Measurements from ENCODE around the gene FAM184A.
"Not testable (repeated sequence)": the region's sequence is repeated elsewhere in the genome, so short reads cannot be mapped to it uniquely, and the experiment has no call there.

FAM184A gene

DNA sequence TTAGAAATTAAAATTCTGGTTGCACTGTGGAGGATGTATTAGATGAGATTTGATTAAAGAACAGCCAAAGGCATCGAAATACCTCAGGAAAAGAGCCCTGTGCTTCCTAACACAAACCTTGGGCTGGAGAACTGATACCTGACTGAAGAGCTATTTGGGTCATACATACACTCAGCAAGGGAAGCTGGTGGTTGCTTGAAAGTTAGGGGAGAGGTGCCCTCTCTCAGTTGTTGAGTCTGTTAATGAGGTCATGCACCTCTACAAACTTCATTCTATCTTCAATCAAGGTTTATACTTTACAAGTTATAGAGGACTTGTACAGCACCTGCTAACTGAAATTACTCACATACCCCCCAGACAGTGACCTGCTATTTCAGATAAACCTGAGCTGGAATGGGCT lies 25.5 kb downstream of the FAM184A start:
- no peak for DNase-seq

DNA sequence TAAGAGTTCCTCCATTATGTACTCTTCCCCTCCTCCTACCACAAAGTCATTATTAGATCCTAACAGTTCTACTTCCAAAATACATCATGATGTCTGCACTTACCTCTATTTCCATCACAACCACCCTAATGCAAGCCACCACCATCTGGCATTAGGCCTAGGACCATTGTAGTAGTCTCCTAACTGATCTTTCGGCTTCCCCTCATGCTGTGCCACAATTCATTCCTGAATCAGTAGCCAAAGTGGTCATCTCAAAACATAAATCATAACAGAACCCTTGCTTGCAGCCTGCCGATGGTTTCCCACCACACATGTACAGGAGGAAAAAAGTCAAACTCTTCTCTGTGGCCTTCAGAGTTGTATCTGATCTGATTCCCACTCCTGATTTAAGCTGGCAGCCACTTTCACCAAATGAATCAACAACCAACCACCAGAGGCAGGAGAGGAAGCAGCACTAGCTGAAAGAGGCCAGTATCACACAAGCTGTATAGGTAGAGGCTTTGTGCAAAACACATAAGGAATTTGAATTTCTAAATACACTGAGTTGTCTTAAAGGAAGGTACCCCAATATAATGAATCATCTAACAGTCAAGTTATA lies 26.1 kb downstream of the FAM184A start:
- DNase-seq = no peak

DNA sequence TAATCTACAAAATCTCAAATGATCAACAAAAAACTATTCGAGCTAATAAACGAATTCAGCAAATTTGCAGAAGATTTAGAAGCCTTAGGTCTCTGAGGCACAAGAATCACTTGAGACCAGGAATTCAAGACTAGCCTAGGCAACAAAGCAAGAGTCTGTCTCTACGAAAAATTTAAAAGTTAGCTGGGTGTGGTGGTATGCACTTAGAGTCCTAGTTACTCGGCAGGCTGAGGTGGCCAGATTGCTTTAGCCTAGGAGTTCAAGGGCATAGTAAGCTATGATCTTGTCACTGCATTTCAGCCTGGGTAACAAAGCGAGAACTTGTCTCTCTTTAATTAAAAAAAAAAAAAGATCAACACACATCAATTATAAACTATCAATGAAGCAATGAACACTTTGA lies 34.2 kb downstream of the FAM184A start:
- no peak for DNase-seq

DNA sequence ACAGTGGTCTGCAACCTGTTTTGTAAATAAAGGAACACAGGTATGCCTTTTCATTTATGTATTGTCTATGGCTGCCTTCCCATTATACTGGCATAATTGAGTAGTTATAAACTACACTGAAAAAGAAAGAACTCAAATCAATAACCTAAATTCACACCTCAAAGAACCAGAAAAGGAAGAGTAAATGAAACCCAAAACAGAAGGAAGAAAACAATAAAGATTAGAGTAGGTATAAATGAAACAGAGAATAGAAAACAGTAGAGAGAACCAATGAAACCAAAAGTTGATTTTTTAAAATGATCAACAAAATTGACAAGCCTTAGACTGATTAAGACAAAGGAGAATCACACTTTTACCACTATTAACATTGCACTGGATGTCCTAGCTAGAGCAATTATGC lies 34.7 kb downstream of the FAM184A start:
- no peak for DNase-seq

DNA sequence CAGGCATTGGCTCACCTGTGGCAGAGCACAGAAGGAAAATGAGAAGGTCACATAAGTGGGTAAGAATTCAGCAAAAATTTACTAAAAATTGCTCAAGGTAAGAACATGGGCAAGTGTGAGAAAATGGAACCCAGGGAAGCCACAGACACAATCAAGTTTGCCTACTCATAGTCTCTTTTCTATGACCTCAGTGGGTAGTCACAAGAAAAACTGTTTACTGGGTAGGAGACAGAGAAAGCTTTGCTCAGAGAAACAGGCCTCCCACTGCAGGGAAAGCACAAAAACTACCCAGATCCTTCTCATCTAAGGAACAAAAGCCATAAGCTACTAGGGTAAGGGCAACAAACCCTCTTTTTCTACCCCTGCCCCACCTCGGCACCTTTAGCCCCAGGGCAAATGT lies 35.2 kb downstream of the FAM184A start:
- DNase-seq = no peak

DNA sequence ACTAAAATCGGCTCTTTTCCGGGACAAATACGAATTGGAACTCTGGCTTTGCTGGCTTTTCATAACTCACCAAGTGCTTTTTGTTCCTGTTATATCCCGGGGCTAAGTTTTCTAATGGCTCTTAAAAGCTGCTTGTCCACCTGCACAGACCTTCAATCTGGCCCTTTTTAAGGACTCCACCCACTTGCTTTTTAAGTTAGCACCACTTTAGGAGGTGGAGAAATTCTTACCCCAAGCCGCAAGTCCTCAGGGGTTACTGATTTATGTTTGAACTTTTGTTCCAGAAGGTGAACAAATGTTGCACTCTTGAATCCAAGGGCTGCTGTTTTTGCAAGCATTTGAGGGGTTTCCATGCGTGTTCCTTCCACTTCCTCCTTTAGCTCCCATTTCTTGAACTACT lies 37.8 kb downstream of the FAM184A start:
- no peak for DNase-seq

DNA sequence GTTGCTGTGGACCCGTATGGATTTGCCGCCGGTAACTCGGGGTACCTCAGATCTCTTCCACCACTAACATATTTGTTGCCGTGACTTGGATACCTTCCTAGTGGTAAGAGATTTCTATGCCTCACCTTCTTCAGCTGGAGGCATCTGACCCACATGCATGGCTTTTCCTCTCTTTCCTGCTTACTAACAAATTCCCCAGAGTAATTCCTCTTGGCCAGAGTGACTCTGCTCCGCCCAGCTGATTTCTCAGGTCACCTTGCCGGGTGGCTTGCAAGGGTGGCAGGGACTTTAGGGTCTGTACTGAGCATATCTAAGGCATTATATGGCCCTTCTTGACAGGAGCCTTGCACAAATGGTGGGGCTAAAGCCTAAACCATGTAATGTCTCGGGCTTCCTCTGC lies 38.2 kb downstream of the FAM184A start:
- DNase-seq = no peak

DNA sequence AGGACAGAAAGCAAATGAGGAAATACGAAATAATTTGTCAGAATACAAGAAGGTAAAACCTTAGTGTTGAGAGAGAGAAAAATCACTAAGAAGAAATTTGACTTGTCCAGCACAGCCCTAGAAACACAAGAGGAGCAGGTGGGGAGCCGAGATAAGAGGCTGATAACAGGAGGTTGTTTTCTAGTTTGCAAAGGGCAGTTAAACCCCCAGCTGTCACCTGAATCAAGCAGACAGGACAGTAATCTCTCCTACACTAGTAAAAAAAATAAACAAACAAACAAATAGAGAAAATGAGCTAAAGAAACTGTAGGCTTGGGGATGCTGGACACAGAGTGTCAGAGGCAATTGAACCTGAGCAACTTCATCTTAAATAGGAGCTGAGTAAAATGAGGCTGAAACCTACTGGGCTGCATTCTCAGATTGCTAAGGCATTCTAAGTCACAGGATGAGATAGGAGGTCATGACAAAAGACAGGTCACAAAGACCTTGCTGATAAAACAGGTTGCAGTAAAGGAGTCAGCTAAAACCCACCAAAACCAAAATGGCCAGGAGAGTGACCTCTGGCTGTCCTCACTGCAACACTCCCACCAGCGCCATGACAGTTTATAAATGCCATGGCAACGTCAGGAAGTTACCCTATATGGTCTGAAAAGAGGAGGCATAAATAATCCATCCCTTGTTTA lies 40.4 kb downstream of the FAM184A start:
- DNase-seq = no peak

DNA sequence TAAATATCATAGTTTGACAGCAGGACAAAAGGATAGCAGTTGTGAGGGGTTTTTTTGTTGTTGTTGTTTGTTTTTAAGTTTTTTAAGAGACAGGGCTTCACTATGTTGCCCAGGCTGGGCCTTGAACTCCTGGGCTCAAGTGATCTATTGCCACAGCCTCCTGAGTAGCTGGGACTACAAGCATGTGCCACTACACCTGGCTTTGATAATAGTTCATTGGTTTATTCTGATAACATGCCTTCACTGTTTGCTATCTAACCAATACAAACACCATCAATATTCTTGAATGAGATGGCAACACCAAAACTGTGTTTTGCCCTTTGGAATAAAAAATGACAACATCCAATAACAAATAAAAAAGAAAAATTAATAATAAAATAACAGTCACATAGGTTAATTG lies 41.2 kb downstream of the FAM184A start:
- no peak for DNase-seq

DNA sequence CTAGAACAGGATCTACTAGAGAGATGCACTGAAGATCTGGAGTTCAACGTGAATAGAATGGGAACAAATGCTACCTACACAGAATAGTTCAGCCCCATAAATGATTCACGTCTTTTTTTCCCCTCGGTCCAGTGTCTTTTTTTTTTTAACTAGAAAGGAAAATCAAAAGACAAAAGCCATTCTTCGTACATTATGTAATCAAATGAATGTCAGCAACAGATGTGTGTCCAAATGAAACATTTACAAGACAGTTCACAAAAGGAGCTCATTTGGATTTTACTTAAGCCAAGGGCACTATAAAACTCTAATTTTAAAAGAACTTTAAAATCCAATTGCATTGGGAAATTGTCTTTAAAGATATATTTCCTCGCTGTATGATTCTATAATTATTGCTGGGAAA lies 42.4 kb downstream of the FAM184A start:
- no peak for DNase-seq

DNA sequence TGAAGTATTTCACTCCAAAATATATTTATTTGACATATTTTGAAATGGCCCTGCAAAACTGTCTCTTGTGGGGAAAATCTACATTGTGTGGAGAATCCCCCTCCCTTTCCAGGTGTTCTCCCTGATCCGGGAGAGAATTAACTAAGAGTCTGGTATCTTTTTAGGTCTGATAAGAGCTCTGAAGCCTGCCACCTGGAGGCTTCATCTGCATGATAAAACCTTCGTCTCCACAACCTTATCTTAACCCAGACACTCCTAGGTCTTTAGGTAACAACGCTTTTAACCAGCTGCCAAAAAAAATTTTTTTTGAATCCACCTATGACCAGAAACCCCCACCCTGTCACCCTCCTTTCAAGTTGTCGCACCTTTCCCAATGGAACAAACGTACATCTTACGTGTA lies 43.0 kb downstream of the FAM184A start:
- DNase-seq = no peak

DNA sequence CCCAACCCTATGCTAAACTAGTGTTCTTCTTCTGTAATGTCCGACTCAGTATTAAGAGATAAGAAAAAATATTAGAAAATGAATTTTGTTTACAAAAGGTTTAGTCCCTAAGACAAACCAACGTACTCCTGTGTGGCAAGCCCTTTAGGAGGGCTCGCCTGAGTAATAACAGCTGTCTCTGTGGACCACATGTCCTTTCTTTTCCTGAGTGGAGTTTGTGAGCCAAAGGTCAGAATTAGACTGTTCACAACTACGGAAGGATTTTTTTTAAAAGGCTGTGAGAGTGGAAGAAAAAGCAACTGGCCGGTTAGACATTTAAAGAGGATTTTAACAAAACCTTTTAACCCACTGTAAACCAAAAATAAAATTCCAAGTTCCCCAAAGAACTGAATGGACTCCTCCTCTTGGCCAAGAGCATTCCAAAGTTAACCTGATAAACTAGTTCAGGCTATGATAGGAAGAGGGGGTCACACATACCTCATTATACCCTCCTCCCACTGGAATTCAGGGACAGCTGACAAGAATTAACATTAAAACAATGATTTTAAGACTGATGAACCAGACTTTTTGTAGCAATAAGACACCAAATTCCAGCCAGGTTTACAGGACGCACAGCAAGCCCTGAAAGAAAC lies 43.5 kb downstream of the FAM184A start:
- DNase-seq = no peak

DNA sequence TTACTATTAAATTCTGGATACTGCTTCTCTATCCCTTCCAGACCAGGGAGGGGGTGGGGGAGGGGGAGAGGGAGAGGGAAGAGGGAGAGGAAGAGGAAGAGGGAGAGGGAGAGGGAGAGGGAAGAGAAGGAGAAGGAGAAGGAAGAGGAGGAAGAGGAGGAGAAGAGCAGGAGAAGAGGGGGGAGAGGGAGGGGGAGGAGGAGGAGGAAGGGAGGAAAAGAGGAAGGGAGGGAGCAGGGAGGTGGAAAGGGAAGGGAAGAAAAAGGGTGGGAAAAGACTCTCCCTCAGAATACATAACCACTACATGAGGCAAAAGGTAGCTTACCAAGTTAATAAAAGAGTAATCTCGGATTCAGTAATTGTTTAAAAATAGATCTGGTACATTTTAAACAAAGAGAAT lies 46.0 kb downstream of the FAM184A start:
- DNase-seq = no peak

DNA sequence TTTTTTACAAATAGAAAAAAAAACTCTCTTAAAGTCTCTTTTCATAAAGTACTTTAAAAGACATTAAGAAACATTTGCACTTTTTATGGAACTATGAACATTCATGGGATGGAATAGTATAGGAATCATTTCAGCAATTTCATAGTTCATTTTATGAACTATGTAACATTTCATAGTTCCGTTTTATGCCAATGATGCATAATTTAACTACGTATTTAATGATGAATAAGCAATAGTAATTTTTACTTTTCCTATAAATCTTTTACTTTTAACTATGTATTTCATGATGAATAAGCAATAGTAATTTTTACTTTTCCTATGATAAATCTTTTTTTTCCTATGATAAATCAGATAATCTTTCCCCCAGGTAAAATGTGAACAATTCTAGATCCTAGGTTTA lies 47.7 kb downstream of the FAM184A start:
- DNase-seq = no peak

DNA sequence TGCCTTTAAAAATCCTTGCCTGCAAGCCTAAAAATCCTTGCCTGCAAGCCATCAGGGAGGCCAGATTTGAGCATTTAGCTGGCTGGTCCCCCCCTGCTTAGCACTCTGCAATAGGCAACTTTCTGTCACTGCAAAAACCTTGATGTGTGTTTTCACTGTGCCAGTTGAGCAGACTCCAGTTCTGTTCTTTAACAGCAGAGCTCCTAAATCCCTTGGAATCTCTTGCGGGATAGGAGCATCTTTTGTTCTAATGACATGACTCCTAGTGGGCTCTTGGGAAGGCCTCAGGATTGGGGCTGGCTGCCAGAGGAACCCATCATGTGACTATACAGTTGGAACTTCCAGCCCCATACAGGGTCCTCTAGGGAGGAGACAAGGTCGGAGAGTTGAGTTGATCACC lies 50.4 kb downstream of the FAM184A start:
- no peak for DNase-seq

DNA sequence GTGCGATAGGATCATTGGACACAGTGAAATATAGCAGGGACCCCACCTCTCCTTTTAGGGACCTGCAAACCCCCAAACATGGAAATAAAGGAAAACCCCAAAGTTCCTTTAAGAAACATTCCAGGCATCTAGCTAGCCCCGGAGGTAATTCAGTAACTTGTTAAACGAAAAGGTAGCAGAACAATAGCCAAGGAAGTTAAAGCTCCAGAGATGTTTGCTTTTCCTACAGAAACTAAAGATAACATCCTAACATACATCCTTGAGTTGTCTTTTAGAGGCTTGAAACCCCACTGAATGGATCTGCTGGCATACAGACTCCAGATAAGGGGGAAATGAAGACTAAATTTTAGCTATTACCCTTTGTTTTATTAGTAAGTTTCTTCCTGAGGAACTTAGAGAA lies 51.0 kb downstream of the FAM184A start:
- DNase-seq = no peak

DNA sequence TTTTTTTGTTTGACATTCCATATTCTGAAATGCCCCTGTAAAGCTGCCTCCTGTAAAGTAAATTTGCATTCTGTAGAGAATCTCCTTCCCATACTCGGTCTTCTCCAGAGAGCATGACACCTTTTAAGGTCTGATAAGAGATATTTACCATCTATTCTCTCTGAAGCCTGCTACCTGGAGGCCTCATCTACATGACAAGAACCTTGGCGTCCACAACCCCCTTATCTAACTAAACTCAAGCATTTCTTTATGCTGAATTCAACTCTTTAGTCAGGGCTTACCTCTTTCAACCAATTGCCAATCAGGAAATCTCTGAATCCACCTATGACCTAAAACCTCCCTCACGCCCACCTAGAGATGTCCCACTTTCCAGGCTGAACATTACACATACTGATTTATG lies 51.6 kb downstream of the FAM184A start:
- no peak for DNase-seq

DNA sequence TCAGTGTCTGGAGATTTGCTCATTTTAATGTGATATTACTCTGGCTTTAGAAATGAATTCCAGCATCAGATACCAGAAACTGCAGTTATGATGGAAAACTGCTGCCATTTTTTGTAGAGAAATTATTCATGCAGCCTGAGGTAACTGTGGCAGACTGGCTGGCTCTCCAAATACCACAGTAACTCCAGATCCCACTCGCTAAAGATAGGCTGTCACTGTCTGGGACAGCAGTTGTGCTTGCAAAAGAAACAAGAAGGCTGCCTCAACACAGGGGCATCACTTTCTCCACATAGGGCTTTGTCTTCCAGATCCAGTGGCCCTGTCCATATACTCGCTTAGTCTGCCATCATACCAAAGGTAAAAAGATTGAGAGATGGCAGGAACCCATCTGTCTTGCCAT lies 52.7 kb downstream of the FAM184A start:
- DNase-seq = no peak

DNA sequence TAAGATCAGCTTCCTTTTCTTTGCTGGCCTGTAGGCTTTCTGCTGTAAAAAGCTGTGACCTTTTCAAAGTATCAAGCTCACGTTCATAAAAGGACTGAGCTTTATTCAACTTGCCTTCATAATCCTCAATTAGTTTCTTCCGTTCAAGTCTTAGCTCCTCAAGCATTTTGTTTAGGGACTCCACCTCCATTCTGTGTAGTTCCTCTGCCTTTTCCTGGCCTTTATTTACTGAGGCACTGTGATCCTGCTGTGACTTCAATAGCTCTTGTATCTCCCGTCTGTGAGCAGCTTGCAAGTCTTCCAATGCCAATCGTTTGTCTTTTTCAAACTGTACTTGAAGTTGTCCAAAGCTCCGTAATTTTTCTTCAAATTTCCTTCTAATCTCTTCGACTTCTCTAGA lies 54.4 kb downstream of the FAM184A start:
- DNase-seq = no peak

DNA sequence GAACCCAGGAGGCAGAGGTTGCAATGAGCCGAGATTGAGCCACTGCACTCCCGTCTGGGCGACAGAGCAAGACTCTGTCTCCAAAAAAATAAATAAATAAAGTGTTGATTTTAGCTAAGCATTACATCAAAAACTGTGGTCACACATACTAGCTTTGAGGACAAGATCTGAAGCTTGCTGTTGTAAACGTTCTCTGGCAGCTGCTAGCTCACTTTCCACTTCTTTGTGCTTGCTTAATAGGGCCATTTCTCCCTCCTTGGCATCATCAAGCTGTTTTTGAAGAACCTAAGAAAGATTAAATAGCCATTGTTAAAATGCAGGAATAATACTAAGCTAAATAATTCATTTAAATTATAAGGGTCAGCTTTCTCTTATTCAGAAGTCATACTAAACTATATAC lies 55.7 kb downstream of the FAM184A start:
- DNase-seq = no peak

DNA sequence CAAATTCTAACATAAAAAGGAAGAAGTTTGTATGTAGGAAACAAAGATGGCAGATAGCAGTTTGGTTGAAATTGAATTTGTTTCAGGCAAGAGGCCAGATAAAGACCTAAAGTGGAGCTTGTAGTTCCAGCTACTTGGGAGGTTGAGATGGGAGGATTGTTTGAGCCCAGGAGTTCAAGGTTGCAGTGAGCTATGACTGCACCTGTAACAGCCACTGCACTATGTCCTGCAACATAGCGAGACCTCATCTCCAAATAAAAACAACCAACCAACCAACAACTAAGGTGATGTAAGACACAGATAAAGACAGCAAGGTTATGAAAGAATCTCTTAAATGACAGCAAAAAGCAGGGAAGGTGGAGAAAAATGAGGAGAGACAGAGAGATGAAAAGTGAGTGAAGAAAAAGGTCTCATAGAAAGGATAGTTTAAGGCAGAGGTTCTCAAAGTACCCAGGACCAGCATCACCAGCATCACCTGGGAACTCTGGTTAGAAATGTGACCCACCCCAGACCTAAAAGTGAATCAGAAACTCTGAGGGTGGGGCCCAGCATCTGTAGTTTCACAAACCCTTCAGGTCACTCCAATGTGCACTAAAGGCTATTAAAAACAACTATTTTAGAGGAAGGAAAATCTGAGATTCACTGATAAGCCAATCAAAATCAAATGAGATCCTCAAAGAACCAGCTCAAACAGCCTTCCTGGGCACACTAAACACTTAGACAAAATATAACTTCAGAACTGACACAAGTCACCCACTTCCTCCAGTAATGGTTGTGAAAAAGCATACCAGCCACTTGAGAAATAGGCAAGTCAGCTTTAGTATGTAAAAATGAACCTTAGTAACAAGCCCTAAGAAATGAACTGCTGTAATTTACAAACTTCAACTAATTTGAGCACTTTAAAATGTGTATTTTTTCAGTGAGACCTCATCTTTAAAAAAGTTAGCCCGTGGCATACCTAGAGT lies 57.6 kb downstream of the FAM184A start:
- no peak for DNase-seq

DNA sequence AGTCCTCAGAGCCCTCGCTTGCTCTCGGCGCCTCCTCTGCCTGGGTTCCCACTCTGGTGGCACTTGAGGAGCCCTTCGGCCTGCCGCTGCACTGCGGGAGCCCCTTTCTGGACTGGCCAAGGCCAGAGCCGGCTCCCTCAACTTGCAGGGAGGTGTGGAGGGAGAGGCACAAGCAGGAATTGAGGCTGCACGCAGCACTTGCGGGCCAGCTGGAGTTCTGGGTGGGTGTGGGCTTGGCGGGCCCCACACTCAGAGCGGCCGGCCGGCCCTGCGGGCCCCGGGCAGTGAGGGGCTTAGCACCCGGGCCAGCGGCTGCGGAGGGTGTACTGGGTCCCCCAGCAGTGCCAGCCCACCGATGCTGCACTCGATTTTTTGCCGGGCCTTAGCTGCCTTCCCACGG lies 63.3 kb downstream of the FAM184A start:
- DNase-seq = not testable (repeated sequence)

DNA sequence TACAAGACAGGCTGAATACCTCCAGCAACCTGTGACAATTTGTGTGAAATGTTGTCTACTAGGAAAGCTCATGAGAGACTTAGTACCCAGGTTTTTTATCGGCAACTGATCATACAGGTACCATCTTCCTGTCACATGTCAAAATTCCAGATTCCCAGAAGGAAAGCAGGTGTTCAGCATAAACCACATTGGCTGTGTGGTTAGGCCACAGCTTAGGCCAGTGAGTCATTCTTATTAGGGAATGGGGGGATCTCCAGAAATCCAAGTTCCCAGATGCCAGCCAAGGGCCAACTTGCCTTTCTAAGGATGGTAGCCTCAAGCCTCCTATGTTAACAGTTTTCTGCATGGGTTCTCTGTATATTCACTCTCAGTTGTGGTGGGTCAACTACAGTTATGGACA lies 65.9 kb downstream of the FAM184A start:
- DNase-seq = no peak

DNA sequence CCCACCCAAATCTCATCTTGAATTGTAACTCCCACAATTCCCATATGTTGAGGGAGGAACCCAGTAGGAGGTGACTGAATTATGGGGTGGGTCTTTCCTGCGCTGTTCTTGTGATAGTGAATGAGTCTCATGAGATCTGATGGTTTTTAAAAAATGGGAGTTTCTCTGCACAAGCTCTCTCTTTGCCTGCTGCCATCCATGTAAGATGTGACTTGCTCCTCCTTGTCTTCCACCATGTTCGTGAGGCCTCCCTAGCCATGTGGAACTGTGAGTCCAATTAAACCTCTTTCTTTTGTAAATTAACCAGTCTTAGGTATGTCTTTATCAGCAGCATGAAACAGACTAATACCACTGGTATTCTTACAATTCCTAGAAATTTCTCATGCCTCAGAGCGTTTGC lies 69.2 kb downstream of the FAM184A start:
- DNase-seq = not testable (repeated sequence)
